ENCODE results near the gene ST6GAL1.

- TF ChIP-seq CTCF (IDR thresholded peaks at IDR 0.05) = no peak
- TF ChIP-seq POLR2A (IDR thresholded peaks at IDR 0.05) = no peak
These were observed 29.1 kb upstream of the ST6GAL1 start for GRCh38 chr3:186901135-186901734.
